ENCODE results near the gene CIROP. TPM values are rescaled to one million over a fixed set of nuclear protein-coding genes. Genes with fewer than 3 reads are reported as not detected.

CIROP gene
- total RNA-seq, 1 donor from 2014 or later: not detected

- peaks cover 81% of the 10 kb centered on the region for H3K36me3 ChIP-seq
- no peak for TF ChIP-seq CTCF (IDR thresholded peaks at IDR 0.05; ENCODE audit: borderline replicate concordance)
- no peak for DNase-seq
- no peaks in the 10 kb centered on the region for H3K9me3 ChIP-seq (replicated peaks)
- no peaks in the 10 kb centered on the region for H3K27me3 ChIP-seq (ENCODE audit: low read depth)
- peaks cover 69% of the 10 kb centered on the region for H3K4me1 ChIP-seq
- H3K4me3 ChIP-seq: no peak overlapping the region
- H3K27ac ChIP-seq (replicated peaks): no peak overlapping the region
- intact Hi-C loops (cut with micrococcal nuclease): no loop called here
Measured at GRCh38 chr14:23090254-23090636, 14.5 kb downstream of the CIROP start.

GRCh38 chr14:23089498-23090253 lies 15.1 kb downstream of the CIROP start:
- H3K4me3 ChIP-seq: no peak overlapping the region
- no peak overlapping the region for H3K27ac ChIP-seq (replicated peaks)
- no peaks in the 10 kb centered on the region for H3K27me3 ChIP-seq (ENCODE audit: low read depth)
- H3K36me3 ChIP-seq: peaks cover 87% of the 10 kb centered on the region
- no peak for TF ChIP-seq CTCF (IDR thresholded peaks at IDR 0.05; ENCODE audit: borderline replicate concordance)
- intact Hi-C loops (cut with micrococcal nuclease): no loop called here
- H3K9me3 ChIP-seq (replicated peaks): no peaks in the 10 kb centered on the region
- peaks cover 67% of the 10 kb centered on the region for H3K4me1 ChIP-seq
- no peak for DNase-seq

- Histone ChIP-seq H3K27ac (replicated peaks) (no peak overlapping the region), H3K27me3 (ENCODE audit: low read depth) (no peaks in the 10 kb centered on the region), H3K9me3 (replicated peaks) (no peaks in the 10 kb centered on the region), H3K36me3 (peaks cover 98% of the 10 kb centered on the region), H3K4me3 (no peak overlapping the region), H3K4me1 (peaks cover 38% of the 10 kb centered on the region)
- no peak for TF ChIP-seq CTCF (IDR thresholded peaks at IDR 0.05; ENCODE audit: borderline replicate concordance)
- DNase-seq: no peak
- intact Hi-C loops (cut with micrococcal nuclease): no loop called here
Measured at GRCh38 chr14:23086565-23086964, 18.2 kb downstream of the CIROP start.

- DNase-seq: no peak
- TF ChIP-seq CTCF (IDR thresholded peaks at IDR 0.05; ENCODE audit: borderline replicate concordance): no peak
- intact Hi-C loops (cut with micrococcal nuclease): no loop called here
- no peaks in the 10 kb centered on the region for H3K9me3 ChIP-seq (replicated peaks)
- H3K27me3 ChIP-seq (ENCODE audit: low read depth): no peaks in the 10 kb centered on the region
- H3K4me3 ChIP-seq: no peak overlapping the region
- H3K27ac ChIP-seq (replicated peaks): no peak overlapping the region
- H3K4me1 ChIP-seq: peaks cover 31% of the 10 kb centered on the region
- peaks cover 98% of the 10 kb centered on the region for H3K36me3 ChIP-seq
Measured at GRCh38 chr14:23085458-23085857, 19.3 kb downstream of the CIROP start.

GRCh38 chr14:23080474-23080873 lies 24.3 kb downstream of the CIROP start:
- Histone ChIP-seq H3K27ac (replicated peaks) (no peak overlapping the region), H3K4me3 (no peak overlapping the region), H3K9me3 (replicated peaks) (no peaks in the 10 kb centered on the region), H3K27me3 (ENCODE audit: low read depth) (no peaks in the 10 kb centered on the region), H3K4me1 (peaks cover 31% of the 10 kb centered on the region), H3K36me3 (peaks cover 98% of the 10 kb centered on the region)
- intact Hi-C loops (cut with micrococcal nuclease): no loop called here
- DNase-seq: no peak
- TF ChIP-seq CTCF (IDR thresholded peaks at IDR 0.05; ENCODE audit: borderline replicate concordance): no peak

Data from left ventricle myocardium inferior (tissue), 1 donor.